ENCODE results near the gene INTS11. TPM values are rescaled to one million over a fixed set of nuclear protein-coding genes. Genes with fewer than 3 reads are reported as not detected.

INTS11 gene
- total and polyA plus RNA-seq, 2 of the 8 experiments (the other 6 are each of a cell fraction or from before 2014, with no cell fraction given): 113 to 243 TPM

DNA sequence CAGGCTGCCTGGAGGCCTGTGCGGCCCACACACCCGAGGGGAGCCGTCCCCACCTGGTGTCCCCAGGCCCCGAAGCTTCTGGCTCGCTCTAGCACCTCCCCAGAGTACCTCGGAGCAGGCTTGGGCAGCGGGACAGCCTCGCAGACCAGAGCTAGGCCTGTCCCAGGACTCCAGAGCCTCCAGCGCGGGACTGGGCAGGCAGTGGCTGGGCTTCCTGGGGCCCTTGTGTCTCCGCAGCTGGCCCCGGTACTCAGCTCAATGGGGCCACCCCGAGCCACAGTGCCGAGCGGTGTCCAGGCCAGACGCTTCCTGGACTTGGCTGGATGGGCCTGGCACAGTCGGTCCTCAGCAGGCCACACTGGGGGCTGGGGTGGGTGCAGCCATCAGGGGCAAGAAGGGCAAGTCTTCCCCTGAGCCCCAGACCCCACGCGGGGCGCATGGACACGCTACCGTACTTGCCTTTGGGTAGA, 39.3 kb downstream of the INTS11 start (continued):
- no peak for TF ChIP-seq POLR2AphosphoS5 (IDR thresholded peaks at IDR 0.05; ENCODE audit: low read depth, low read length)
- no peak for TF ChIP-seq KDM1A (IDR thresholded peaks at IDR 0.05; ENCODE audit: borderline replicate concordance, low read length)

Measured in H1 (cell line).